Measurements from ENCODE around the gene PTGR3. TPM values are rescaled to one million over a fixed set of nuclear protein-coding genes. Genes with fewer than 3 reads are reported as not detected.
"Not testable (repeated sequence)": the region's sequence is repeated elsewhere in the genome, so short reads cannot be mapped to it uniquely, and the experiment has no call there.

Gene PTGR3
- total RNA-seq, 6 experiments from 2014 or later, result 37.9 to 47.5 (median 41.8) TPM

GRCh38 chr18:75189696-75190095 is 19.2 kb downstream of the PTGR3 start:
- Mint-ChIP-seq H3K4me3 (no peak overlapping the region), H3K27me3 (ENCODE audit: insufficient read depth) (no peaks in the 10 kb centered on the region; the same call in 1 of the 2 replicates), H3K27ac (no peak overlapping the region), H3K9me3 (no peaks in the 10 kb centered on the region), H3K4me1 (ENCODE audit: low read depth) (no peaks in the 10 kb centered on the region), H3K36me3 (ENCODE audit: low read depth) (no peaks in the 10 kb centered on the region)
- TF ChIP-seq CTCF (IDR thresholded peaks at IDR 0.05), result no peak
- DNase-seq, result no peak

- H3K27ac Mint-ChIP-seq; H3K36me3 Mint-ChIP-seq (ENCODE audit: low read depth); H3K4me1 Mint-ChIP-seq (ENCODE audit: low read depth); H3K27me3 Mint-ChIP-seq (ENCODE audit: insufficient read depth); DNase-seq; H3K9me3 Mint-ChIP-seq; H3K4me3 Mint-ChIP-seq: not testable (repeated sequence)
Observed at GRCh38 chr18:75187702-75188101, 21.2 kb downstream of the PTGR3 start.

GRCh38 chr18:75185460-75185859 is 23.5 kb downstream of the PTGR3 start:
- H3K9me3 Mint-ChIP-seq, result no peaks in the 10 kb centered on the region; the same call in 1 of the 2 replicates
- no peaks in the 10 kb centered on the region for H3K36me3 Mint-ChIP-seq (ENCODE audit: low read depth)
- no peak overlapping the region for H3K27ac Mint-ChIP-seq
- no peaks in the 10 kb centered on the region for H3K27me3 Mint-ChIP-seq (ENCODE audit: insufficient read depth)
- no peak overlapping the region for H3K4me3 Mint-ChIP-seq
- H3K4me1 Mint-ChIP-seq (ENCODE audit: low read depth), result peaks cover 7% of the 10 kb centered on the region; the same call in 1 of the 2 replicates
- no peak for TF ChIP-seq CTCF (IDR thresholded peaks at IDR 0.05)
- no peak for DNase-seq

- no peak for TF ChIP-seq CTCF (IDR thresholded peaks at IDR 0.05)
- H3K27ac Mint-ChIP-seq, result no peak overlapping the region
- H3K4me1 Mint-ChIP-seq (ENCODE audit: low read depth), result peaks cover 7% of the 10 kb centered on the region; the same call in 1 of the 2 replicates
- H3K36me3 Mint-ChIP-seq (ENCODE audit: low read depth), result no peaks in the 10 kb centered on the region
- no peak overlapping the region for H3K4me3 Mint-ChIP-seq
- no peaks in the 10 kb centered on the region for H3K27me3 Mint-ChIP-seq (ENCODE audit: insufficient read depth)
- no peak for DNase-seq
- H3K9me3 Mint-ChIP-seq, result no peaks in the 10 kb centered on the region; the same call in 1 of the 2 replicates
Observed at GRCh38 chr18:75183973-75184493, 24.9 kb downstream of the PTGR3 start.

GRCh38 chr18:75183524-75183923 is 25.4 kb downstream of the PTGR3 start:
- peaks cover 7% of the 10 kb centered on the region; the same call in 1 of the 2 replicates for H3K4me1 Mint-ChIP-seq (ENCODE audit: low read depth)

More at GRCh38 chr18:75183524-75183923, 25.4 kb downstream of the PTGR3 start:
- no peaks in the 10 kb centered on the region for H3K36me3 Mint-ChIP-seq (ENCODE audit: low read depth)
- H3K9me3 Mint-ChIP-seq, result no peaks in the 10 kb centered on the region; the same call in 1 of the 2 replicates
- TF ChIP-seq CTCF (IDR thresholded peaks at IDR 0.05), result no peak
- H3K4me3 Mint-ChIP-seq, result no peak overlapping the region
- H3K27me3 Mint-ChIP-seq (ENCODE audit: insufficient read depth), result no peaks in the 10 kb centered on the region
- H3K27ac Mint-ChIP-seq, result no peak overlapping the region
- DNase-seq, result peak; percentile 19
